Lower lobe of right lung (tissue), 2 donors: ENCODE results near the gene PADI3. TPM values are rescaled to one million over a fixed set of nuclear protein-coding genes. Genes with fewer than 3 reads are reported as not detected.

ENCODE experiments used
- ATAC-seq, 2 donors: fragments of 200-7000 bp; cut with Tn5 transposase; one replicate each; pipeline ENCODE4 v1.9.1; 2020 to 2022; ENCODE audit warnings: mild to moderate bottlenecking in 2 of 2, moderate library complexity in 2 of 2
- DNase-seq: peaks from one replicate; pipeline ENCODE4 v3.0.0-alpha.2; 2020
- H3K27ac ChIP-seq: fragments of 200-600 bp; one replicate; pipeline ENCODE4 v1.8.0; 2022
- H3K27me3 ChIP-seq: fragments of 200-600 bp; one replicate; pipeline ENCODE4 v1.8.0; 2022; ENCODE audit warnings: low read depth
- H3K36me3 ChIP-seq: fragments of 200-600 bp; one replicate; pipeline ENCODE4 v1.8.0; 2022; ENCODE audit warnings: mild to moderate bottlenecking
- H3K4me1 ChIP-seq: fragments of 200-600 bp; one replicate; pipeline ENCODE4 v1.8.0; 2022
- H3K4me3 ChIP-seq: fragments of 200-600 bp; one replicate; pipeline ENCODE4 v1.8.0; 2022; ENCODE audit warnings: mild to moderate bottlenecking
- H3K9me3 ChIP-seq: fragments of 200-600 bp; one replicate; pipeline ENCODE4 v1.8.0; 2022
- CTCF ChIP-seq: fragments of 200-600 bp; IDR thresholded peaks from one replicate; pipeline ENCODE4 v1.8.0; 2022; ENCODE audit warnings: antibody characterized with exemption, mild to moderate bottlenecking
- intact Hi-C: fragments of 100-400 bp; cut with DNase I; formaldehyde crosslinking; loops from one replicate; pipeline ENCODE4 v1.11.0; 2022
- total RNA-seq: library from RNA; stranded (reverse); fragmentation: NEBNext Ultra II Directional; extraction: Animal tissue kit (Norgen Biotek cat#: 25700); gene quantifications from one replicate; pipeline ENCODE4 v1.2.1, GENCODE V29; 2021
- donor health status: DM: no; HTN: yes; CAD: no; lungs with severe emphysema.

PADI3 gene
- total RNA-seq, 1 donor from 2014 or later, result not detected

DNA sequence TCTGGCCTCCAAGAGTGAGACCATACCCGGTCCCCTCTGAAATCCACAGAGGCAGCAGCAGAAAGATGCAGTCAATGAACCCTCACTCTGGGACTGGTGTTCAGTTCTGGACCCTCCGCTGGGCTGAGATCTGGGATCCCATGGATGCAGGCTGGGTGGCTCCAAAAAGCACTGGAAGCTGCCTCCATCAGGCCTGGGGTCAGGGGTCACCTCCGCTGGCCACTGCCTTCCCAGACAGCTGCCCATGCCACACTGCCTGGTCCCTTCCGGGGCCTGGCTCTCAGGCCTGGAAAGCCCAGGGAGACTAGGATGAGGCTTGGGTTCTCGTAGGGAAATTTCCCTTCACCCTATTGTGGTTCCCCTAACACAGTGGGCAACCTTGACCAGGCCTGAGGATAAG, 37.7 kb downstream of the PADI3 start:
- Histone ChIP-seq H3K9me3 (no peaks in the 10 kb centered on the region), H3K27me3 (peaks cover 20% of the 10 kb centered on the region), H3K4me1 (no peaks in the 10 kb centered on the region), H3K4me3 (no peak overlapping the region), H3K27ac (no peak overlapping the region), H3K36me3 (no peaks in the 10 kb centered on the region)
- intact Hi-C loops, result no loop called here
- no peak for ATAC-seq
- no peak for DNase-seq
- TF ChIP-seq CTCF, result no peak

DNA sequence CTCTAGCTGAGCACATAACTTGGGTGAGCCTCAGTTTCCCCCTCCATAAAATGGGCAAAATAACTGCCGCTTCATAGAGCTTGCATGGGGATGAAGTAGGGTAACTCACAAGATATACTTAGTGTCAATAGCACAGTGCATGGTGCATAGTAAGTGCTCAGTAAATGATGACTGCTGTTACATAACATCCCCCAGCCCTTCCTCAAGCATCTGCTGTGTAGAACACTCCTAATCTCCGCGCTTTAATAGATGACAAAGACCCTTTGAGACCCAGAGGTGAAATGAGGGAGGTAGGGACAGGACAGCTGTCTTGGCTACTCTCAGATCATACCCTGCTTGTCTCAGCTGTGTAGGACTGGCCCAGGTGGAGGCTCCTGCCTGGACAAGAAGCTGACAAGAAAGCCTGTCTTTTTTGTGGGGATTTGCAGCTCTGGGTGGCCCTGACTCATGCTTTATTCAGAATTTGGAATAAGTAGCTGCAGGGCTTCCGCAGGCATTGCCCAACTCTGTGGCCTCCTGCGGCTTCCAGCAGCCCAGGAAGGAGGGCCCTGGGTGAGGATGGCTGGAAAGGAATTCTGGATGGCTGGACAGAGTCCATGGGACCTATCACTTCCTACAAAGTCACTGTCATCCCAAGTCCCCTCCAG, 38.4 kb downstream of the PADI3 start:
- no peak overlapping the region for H3K27ac ChIP-seq
- TF ChIP-seq CTCF, result no peak
- DNase-seq, result no peak
- H3K27me3 ChIP-seq, result peaks cover 23% of the 10 kb centered on the region
- no peaks in the 10 kb centered on the region for H3K4me1 ChIP-seq
- no peak overlapping the region for H3K4me3 ChIP-seq
- intact Hi-C loops, result no loop called here
- H3K36me3 ChIP-seq, result no peaks in the 10 kb centered on the region
- ATAC-seq, result no peak
- H3K9me3 ChIP-seq, result no peaks in the 10 kb centered on the region

- no peaks in the 10 kb centered on the region for H3K36me3 ChIP-seq
- H3K27me3 ChIP-seq, result peaks cover 20% of the 10 kb centered on the region
Observed at GRCh38 chr1:17289721-17290120, 40.8 kb downstream of the PADI3 start.

GRCh38 chr1:17290553-17290952, 41.7 kb downstream of the PADI3 start:
- intact Hi-C loops, result no loop called here
- ATAC-seq, result no peak

More at GRCh38 chr1:17289721-17290120, 40.8 kb downstream of the PADI3 start:
- no peak for TF ChIP-seq CTCF
- Histone ChIP-seq H3K4me1 (no peaks in the 10 kb centered on the region), H3K4me3 (no peak overlapping the region), H3K9me3 (no peaks in the 10 kb centered on the region), H3K27ac (no peak overlapping the region)
- ATAC-seq (no peak), DNase-seq (no peak)
- intact Hi-C loops, result no loop called here

DNA sequence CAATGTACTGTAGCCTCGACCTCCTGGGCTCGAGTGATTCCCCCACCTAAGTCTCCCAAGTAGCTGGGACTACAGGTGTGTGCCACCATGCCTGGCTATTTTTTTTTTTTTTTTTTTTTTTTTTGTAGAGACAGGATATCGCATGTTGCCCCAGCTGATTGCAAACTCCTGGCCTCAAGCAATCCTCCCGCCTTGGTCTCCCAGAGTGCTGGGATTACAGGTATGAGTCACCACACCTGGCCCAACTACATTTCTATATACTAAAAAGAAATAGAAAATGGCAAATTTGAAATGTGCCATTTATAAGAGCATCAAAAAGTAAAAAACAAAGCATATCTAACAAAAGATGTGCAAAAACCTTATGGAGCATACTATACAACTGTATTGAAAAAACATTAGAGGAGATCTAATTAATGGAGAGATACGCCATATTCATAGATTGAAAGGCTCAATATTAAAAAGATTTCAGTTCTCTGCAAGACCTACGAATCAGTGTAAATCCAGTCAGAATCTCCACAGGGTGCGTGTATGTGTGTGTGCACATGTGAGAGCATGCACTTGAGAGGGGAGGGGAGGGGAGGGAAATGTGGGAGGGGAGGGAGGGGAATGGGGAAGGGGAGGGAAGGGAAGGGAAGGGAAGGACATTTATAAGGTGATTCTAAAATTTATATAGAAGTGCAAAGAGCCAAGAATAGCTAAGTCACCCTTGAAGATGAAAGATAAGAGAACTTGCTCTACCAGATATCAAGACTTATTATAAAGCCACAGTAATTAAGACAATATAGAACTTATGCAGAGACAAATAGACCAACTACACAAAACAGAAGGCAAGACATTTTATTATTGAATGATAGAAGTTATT, 43.6 kb downstream of the PADI3 start:
- ATAC-seq, result no peak
- intact Hi-C loops, result no loop called here
- Histone ChIP-seq H3K4me1 (no peaks in the 10 kb centered on the region), H3K36me3 (no peaks in the 10 kb centered on the region), H3K27me3 (peaks cover 19% of the 10 kb centered on the region), H3K4me3 (no peak overlapping the region), H3K9me3 (no peaks in the 10 kb centered on the region), H3K27ac (no peak overlapping the region)
- DNase-seq, result no peak
- no peak for TF ChIP-seq CTCF

More at GRCh38 chr1:17290553-17290952, 41.7 kb downstream of the PADI3 start:
- Histone ChIP-seq H3K27me3 (peaks cover 19% of the 10 kb centered on the region), H3K4me1 (no peaks in the 10 kb centered on the region), H3K9me3 (no peaks in the 10 kb centered on the region), H3K4me3 (no peak overlapping the region), H3K36me3 (no peaks in the 10 kb centered on the region), H3K27ac (no peak overlapping the region)
- TF ChIP-seq CTCF, result no peak
- DNase-seq, result no peak
